Fibroblast of lung (primary cell): Measurements from ENCODE around the gene MSI2. TPM values are rescaled to one million over a fixed set of nuclear protein-coding genes. Genes with fewer than 3 reads are reported as not detected.
A peak's percentile ranks its signal among the peaks of the same experiment; 100 is the strongest.

ENCODE experiments used
- DNase-seq, 2 donors: peaks; one replicate each; pipeline versions ENCODE4 v3.0.0 to v3.0.0-alpha.2; 2010; ENCODE audit warnings: low read depth in 2 of 2
- H2AFZ ChIP-seq: 2 replicates; pipeline ENCODE4 v1.5.1; 2012; ENCODE audit warnings: low read length, control low read depth, inconsistent platforms
- H3K27ac ChIP-seq: 2 replicates; pipeline ENCODE4 v1.5.1; 2011; ENCODE audit warnings: low read length, control low read depth; ENCODE audit not compliant: insufficient read depth
- H3K27me3 ChIP-seq: 2 replicates; pipeline ENCODE4 v1.5.1; 2011; ENCODE audit warnings: mild to moderate bottlenecking, low read length; ENCODE audit not compliant: control insufficient read depth, insufficient read depth
- H3K36me3 ChIP-seq: 2 replicates; pipeline ENCODE4 v1.5.1; 2011; ENCODE audit warnings: low read length; ENCODE audit not compliant: control insufficient read depth, insufficient read depth
- H3K4me1 ChIP-seq: 2 replicates; pipeline ENCODE4 v1.5.1; 2011; ENCODE audit warnings: low read length; ENCODE audit not compliant: control insufficient read depth, insufficient read depth; ENCODE audit errors: extremely low read depth
- H3K4me2 ChIP-seq: 2 replicates; pipeline ENCODE4 v1.5.1; 2011; ENCODE audit warnings: low read length, control low read depth; ENCODE audit not compliant: insufficient read depth; ENCODE audit errors: extremely low read depth
- H3K4me3 ChIP-seq, 4 experiments: fragments of 200-600 bp in 1 of 4; sonication (generic) in 1 of 4; replicated peaks in 1 of 4; 2 replicates each; pipeline ENCODE4 v1.5.1; 2011 to 2016; ENCODE audit warnings: low read length in 4 of 4, low read depth in 3 of 4, mild to moderate bottlenecking in 3 of 4, control low read depth in 2 of 4, inconsistent platforms in 1 of 4, mixed read lengths in 1 of 4; ENCODE audit not compliant: insufficient read depth in 1 of 4; ENCODE audit errors: control extremely low read depth in 1 of 4
- H3K79me2 ChIP-seq: 2 replicates; pipeline ENCODE4 v1.5.1; 2012; ENCODE audit warnings: mild to moderate bottlenecking, low read length, inconsistent platforms; ENCODE audit not compliant: control insufficient read depth, insufficient read depth
- H3K9ac ChIP-seq: 2 replicates; pipeline ENCODE4 v1.5.1; 2011; ENCODE audit warnings: mild to moderate bottlenecking, low read length, control low read depth; ENCODE audit not compliant: insufficient read depth
- H3K9me3 ChIP-seq: 2 replicates; pipeline ENCODE4 v1.5.1; 2012; ENCODE audit warnings: low read depth, low read length; ENCODE audit not compliant: control insufficient read depth, insufficient read depth
- H4K20me1 ChIP-seq: 2 replicates; pipeline ENCODE4 v1.5.1; 2011; ENCODE audit warnings: low read length; ENCODE audit not compliant: control insufficient read depth, insufficient read depth; ENCODE audit errors: extremely low read depth
- EZH2 ChIP-seq: IDR thresholded peaks from 2 replicates; pipeline ENCODE4 v1.5.1; 2012; ENCODE audit warnings: low read length, control low read depth, mild to moderate bottlenecking; ENCODE audit errors: missing control alignments
- polyA plus RNA-seq, 2 donors: library from polyadenylated mRNA; depleted of rRNA in 1 of 2; stranded (reverse) in 1 of 2; unstranded in 1 of 2; fragments of >200 nt; gene quantifications; 2 replicates each; pipeline ENCODE4 v1.2.1, GENCODE V29; 2011 to 2012; ENCODE audit warnings: missing spikeins in 1 of 2
- total RNA-seq: library from RNA; depleted of rRNA; stranded (reverse); fragments of >200 nt; gene quantifications from 2 replicates; pipeline ENCODE4 v1.2.1, GENCODE V29; 2014
- TF ChIP-seq, protein P1 (sequence below), 2 donors: IDR thresholded peaks in 1 of 2; conservative IDR thresholded peaks in 1 of 2; 1 replicate in 1 of 2; 2 replicates in 1 of 2; pipeline ENCODE4 v1.5.1; 2011 to 2012; ENCODE audit warnings: low read length in 2 of 2, control low read depth in 1 of 2, inconsistent platforms in 1 of 2, low read depth in 1 of 2, mild to moderate bottlenecking in 1 of 2

Gene MSI2
- total and polyA plus RNA-seq, 2 donors (not counting 1 experiment from before 2014, with no cell fraction given): 6.8 to 14.2 TPM

DNA sequence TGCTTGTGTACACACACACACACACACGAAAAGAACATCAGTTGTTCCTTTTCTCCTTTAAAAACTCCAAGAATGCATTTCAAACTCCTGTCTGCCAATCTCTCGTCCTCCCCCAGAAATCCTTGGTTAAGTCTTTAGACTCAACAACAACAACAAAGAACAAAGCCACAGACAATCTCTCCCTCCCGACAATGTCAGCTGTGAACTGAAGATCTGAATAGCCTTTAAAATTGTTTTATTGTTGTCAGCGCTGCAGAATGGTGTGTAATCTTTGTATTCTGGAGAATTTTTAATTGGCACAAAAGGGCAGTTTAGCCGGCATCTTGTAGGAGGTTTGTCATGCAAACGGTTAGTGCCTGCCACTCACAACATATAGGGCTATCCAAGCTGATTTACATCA lies 219.5 kb downstream of the MSI2 start:
- TF ChIP-seq EZH2: no peak
- TF ChIP-seq, protein P1, sequence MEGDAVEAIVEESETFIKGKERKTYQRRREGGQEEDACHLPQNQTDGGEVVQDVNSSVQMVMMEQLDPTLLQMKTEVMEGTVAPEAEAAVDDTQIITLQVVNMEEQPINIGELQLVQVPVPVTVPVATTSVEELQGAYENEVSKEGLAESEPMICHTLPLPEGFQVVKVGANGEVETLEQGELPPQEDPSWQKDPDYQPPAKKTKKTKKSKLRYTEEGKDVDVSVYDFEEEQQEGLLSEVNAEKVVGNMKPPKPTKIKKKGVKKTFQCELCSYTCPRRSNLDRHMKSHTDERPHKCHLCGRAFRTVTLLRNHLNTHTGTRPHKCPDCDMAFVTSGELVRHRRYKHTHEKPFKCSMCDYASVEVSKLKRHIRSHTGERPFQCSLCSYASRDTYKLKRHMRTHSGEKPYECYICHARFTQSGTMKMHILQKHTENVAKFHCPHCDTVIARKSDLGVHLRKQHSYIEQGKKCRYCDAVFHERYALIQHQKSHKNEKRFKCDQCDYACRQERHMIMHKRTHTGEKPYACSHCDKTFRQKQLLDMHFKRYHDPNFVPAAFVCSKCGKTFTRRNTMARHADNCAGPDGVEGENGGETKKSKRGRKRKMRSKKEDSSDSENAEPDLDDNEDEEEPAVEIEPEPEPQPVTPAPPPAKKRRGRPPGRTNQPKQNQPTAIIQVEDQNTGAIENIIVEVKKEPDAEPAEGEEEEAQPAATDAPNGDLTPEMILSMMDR (conservative IDR thresholded peaks at IDR 0.05 in 1 of 2, IDR thresholded peaks at IDR 0.05 in 1 of 2; ENCODE audit: low read depth in 1 of 2, low read length in 2 of 2): no peak
- H3K79me2 ChIP-seq: no peaks in the 10 kb centered on the region

DNA sequence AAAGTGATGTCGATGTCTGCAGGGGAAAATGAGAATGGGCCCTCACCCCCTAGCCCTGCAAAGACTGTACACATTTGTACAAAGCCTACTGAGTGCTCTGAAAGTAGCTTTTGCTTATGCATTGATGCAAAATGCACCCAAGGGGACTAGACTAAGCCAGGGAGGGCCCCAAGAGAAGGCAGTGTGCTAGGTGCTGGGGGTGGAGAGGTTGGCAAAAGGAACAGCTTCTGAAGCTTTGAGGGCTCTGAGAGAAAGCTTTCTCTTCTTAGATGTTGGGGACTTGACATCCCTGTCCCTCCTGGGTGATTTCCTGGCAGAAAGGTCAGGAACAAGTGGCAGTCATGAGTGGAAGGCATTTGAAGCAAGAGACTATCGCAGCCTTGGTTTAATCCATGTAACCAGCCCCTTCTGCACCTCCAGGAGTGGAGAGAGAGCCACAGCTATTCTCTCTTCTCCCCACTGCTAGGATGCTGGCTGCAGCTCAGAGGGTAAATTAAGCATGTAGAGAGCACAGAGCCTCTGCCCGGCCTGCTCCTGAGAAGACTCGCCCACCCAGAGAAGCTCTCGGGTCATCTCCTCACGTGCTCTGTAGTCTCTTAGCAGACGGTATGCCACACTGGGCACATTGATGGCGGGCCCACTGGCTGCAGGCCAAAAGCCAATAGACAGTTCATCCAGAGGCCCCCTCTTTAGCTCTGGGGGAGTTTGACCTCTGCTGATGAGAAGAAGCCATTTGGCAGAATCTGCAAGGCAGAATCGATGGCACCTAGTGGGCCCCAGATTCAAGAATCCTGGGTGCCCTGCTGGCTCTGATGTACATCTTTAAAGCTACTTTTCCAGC lies 221.4 kb downstream of the MSI2 start:
- no peaks in the 10 kb centered on the region for H3K4me1 ChIP-seq
- H2AFZ ChIP-seq: no peak overlapping the region
- no peaks in the 10 kb centered on the region for H3K79me2 ChIP-seq
- H3K27ac ChIP-seq: no peak overlapping the region
- H3K9me3 ChIP-seq: no peaks in the 10 kb centered on the region
- no peaks in the 10 kb centered on the region for H4K20me1 ChIP-seq
- H3K36me3 ChIP-seq: no peaks in the 10 kb centered on the region
- TF ChIP-seq, protein P1 (conservative IDR thresholded peaks at IDR 0.05 in 1 of 2, IDR thresholded peaks at IDR 0.05 in 1 of 2; ENCODE audit: low read depth in 1 of 2, low read length in 2 of 2): no peak
- TF ChIP-seq EZH2: no peak
- H3K27me3 ChIP-seq: peaks cover 4% of the 10 kb centered on the region
- no peak for DNase-seq
- no peak overlapping the region for H3K4me2 ChIP-seq
- no peak overlapping the region for H3K4me3 ChIP-seq
- no peak overlapping the region for H3K9ac ChIP-seq

More for the DNA sequence above, 219.5 kb downstream of the MSI2 start:
- H3K4me3 ChIP-seq: no peak overlapping the region
- no peaks in the 10 kb centered on the region for H3K36me3 ChIP-seq
- peaks cover 4% of the 10 kb centered on the region for H3K27me3 ChIP-seq
- no peak for DNase-seq
- no peaks in the 10 kb centered on the region for H3K9me3 ChIP-seq
- no peak overlapping the region for H3K27ac ChIP-seq
- no peak overlapping the region for H3K9ac ChIP-seq
- no peak overlapping the region for H3K4me2 ChIP-seq
- H4K20me1 ChIP-seq: no peaks in the 10 kb centered on the region
- no peak overlapping the region for H2AFZ ChIP-seq
- no peaks in the 10 kb centered on the region for H3K4me1 ChIP-seq

DNA sequence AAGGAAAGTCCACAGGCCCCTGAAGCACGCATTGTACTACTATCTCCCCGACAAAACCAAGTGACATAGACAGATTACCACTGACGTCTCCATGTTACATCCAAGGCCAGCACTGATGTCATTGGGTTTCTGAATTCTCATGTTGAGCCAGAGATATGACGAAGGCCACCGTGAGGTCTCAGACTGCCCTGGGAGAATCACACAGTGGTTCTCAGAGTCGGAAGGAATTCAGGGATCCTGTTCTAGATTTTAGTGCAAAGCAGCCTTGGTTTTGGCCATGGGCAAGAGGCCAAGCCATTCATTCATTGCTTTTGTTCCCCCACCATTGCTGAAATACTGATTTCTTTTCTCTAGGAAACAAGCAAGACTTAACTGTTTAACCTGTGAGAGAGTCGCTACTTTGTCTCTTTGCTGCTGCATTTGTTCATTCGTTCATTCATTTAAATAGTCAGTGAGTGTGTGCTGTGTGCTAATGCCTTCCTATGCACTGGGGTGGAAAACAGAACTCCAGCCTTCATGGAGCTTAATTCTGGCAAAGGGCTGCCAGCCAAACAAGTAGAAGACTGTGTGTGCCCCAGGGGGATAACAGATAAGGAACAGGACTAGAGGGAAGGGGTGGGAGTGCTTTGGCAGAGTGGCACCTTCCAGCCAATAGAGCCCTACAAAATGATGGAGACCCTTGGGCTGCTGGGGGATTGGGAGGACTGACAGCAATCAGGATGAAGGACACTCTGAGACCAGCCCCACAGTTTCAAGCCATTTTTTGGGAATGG lies 222.3 kb downstream of the MSI2 start:
- no peak overlapping the region for H3K4me3 ChIP-seq
- no peak overlapping the region for H2AFZ ChIP-seq
- no peak overlapping the region for H3K4me2 ChIP-seq
- no peaks in the 10 kb centered on the region for H3K4me1 ChIP-seq
- no peaks in the 10 kb centered on the region for H3K79me2 ChIP-seq
- H3K36me3 ChIP-seq: no peaks in the 10 kb centered on the region
- DNase-seq: peak; percentile 75 to 96
- no peaks in the 10 kb centered on the region for H3K9me3 ChIP-seq
- no peak overlapping the region for H3K9ac ChIP-seq
- H3K27me3 ChIP-seq: peaks cover 4% of the 10 kb centered on the region
- no peak for TF ChIP-seq EZH2
- TF ChIP-seq, protein P1 (conservative IDR thresholded peaks at IDR 0.05 in 1 of 2, IDR thresholded peaks at IDR 0.05 in 1 of 2; ENCODE audit: low read depth in 1 of 2, low read length in 2 of 2): no peak
- no peaks in the 10 kb centered on the region for H4K20me1 ChIP-seq
- H3K27ac ChIP-seq: no peak overlapping the region
